Left colon (tissue), 2 donors: ENCODE results near the gene RAB11FIP4. TPM values are rescaled to one million over a fixed set of nuclear protein-coding genes. Genes with fewer than 3 reads are reported as not detected.
"Not testable (repeated sequence)": the region's sequence is repeated elsewhere in the genome, so short reads cannot be mapped to it uniquely, and the experiment has no call there.

Experiments
- ATAC-seq: fragments of 200-7000 bp; cut with Tn5 transposase; one replicate; pipeline ENCODE4 v1.9.1; 2020; ENCODE audit warnings: mild to moderate bottlenecking, moderate library complexity
- DNase-seq, 2 donors: peaks; one replicate each; pipeline ENCODE4 v3.0.0-alpha.2; 2020
- intact Hi-C, 2 donors: fragments of 100-400 bp; cut with DNase I in 1 of 2; cut with micrococcal nuclease in 1 of 2; formaldehyde crosslinking; loops; one replicate each; pipeline versions ENCODE4 v1.11.2 to v1.14.0; 2022; cut with DNase I, micrococcal nuclease
- long read RNA-seq: library from polyadenylated mRNA; unstranded; transcript quantifications from one replicate; pipeline ENCODE4 v2.0.0, GENCODE V29; 2021
- total RNA-seq, 2 donors: library from RNA; stranded (reverse); fragmentation: NEBNext Ultra II Directional; extraction: Animal tissue kit (Norgen Biotek cat#: 25700); gene quantifications; one replicate each; pipeline ENCODE4 v1.2.1, GENCODE V29; 2021
- donor health status: DM: no; HTN: no; CAD: no.
- donor health status: DM: yes; HTN: yes; CAD: no.

RAB11FIP4 gene
- 10 to 100 TPM; 42.5 to 46.9 TPM for total RNA-seq
- long read RNA-seq, transcript RAB11FIP4-201 (13 exons, 1,968 nt) = major isoform, 19 of 116 reads
- long read RNA-seq, partial matches to known transcripts = 81 of 116 reads
- long read RNA-seq, other reads (novel, unspliced or antisense) = 16 of 116 reads

- ATAC-seq (peak; percentile 38), DNase-seq (no peak)
- intact Hi-C loops = no loop called here
These were observed at the start of gene RAB11FIP4 for GRCh38 chr17:31391496-31391949. TSS of gene RAB11FIP4 (plus strand) at chr17:31391675. CDS start at chr17:31391853, 178 bp downstream.

- intact Hi-C loops, ATAC-seq, DNase-seq: not testable (repeated sequence)
These were observed 46.2 kb upstream of the RAB11FIP4 start for GRCh38 chr17:31345191-31345747.

GRCh38 chr17:31349454-31349853 is 42.0 kb upstream of the RAB11FIP4 start:
- ATAC-seq (no peak), DNase-seq (no peak)
- intact Hi-C loops = no loop called here

GRCh38 chr17:31355935-31356334 is 35.5 kb upstream of the RAB11FIP4 start:
- ATAC-seq = no peak
- intact Hi-C loops = no loop called here
- DNase-seq = no peak

- ATAC-seq = no peak
- intact Hi-C loops = no loop called here
- DNase-seq = no peak
These were observed 34.4 kb upstream of the RAB11FIP4 start for GRCh38 chr17:31357091-31357490.

- intact Hi-C loops = no loop called here
- DNase-seq (no peak), ATAC-seq (no peak)
These were observed 33.6 kb upstream of the RAB11FIP4 start for GRCh38 chr17:31357839-31358394.

- no peak for DNase-seq
- intact Hi-C loops = no loop called here
- no peak for ATAC-seq
These were observed 27.5 kb upstream of the RAB11FIP4 start for GRCh38 chr17:31364012-31364411.

GRCh38 chr17:31366088-31366487 is 25.4 kb upstream of the RAB11FIP4 start:
- DNase-seq = no peak
- intact Hi-C loops = no loop called here
- no peak for ATAC-seq

GRCh38 chr17:31369266-31369665 is 22.2 kb upstream of the RAB11FIP4 start:
- intact Hi-C loops = no loop called here
- no peak for ATAC-seq
- no peak for DNase-seq

- ATAC-seq = no peak
- intact Hi-C loops = no loop called here
- no peak for DNase-seq
These were observed 19.9 kb upstream of the RAB11FIP4 start for GRCh38 chr17:31371511-31372097.

- intact Hi-C loops = no loop called here
- no peak for DNase-seq
- ATAC-seq = peak; percentile 80
These were observed 18.1 kb upstream of the RAB11FIP4 start for GRCh38 chr17:31373150-31374093.

- intact Hi-C loops = no loop called here
- ATAC-seq (no peak), DNase-seq (no peak)
These were observed 17.4 kb upstream of the RAB11FIP4 start for GRCh38 chr17:31374094-31374447.

- ATAC-seq (no peak), DNase-seq (no peak)
- intact Hi-C loops = no loop called here
These were observed 17.0 kb upstream of the RAB11FIP4 start for GRCh38 chr17:31374503-31374902.

- DNase-seq (no peak), ATAC-seq (no peak)
- intact Hi-C loops = no loop called here
These were observed 12.8 kb upstream of the RAB11FIP4 start for GRCh38 chr17:31378638-31379037.

- no peak for DNase-seq
- intact Hi-C loops = no loop called here
- ATAC-seq = no peak
These were observed 11.8 kb upstream of the RAB11FIP4 start for GRCh38 chr17:31379597-31380205.

- intact Hi-C loops = no loop called here
- no peak for DNase-seq
- ATAC-seq = no peak
These were observed 10.3 kb upstream of the RAB11FIP4 start for GRCh38 chr17:31381165-31381668.

- ATAC-seq, DNase-seq: not testable (repeated sequence)
These were observed 8.7 kb upstream of the RAB11FIP4 start for GRCh38 chr17:31382668-31383275.

GRCh38 chr17:31383488-31383887 is 8.0 kb upstream of the RAB11FIP4 start:
- intact Hi-C loops, ATAC-seq: not testable (repeated sequence)

More at GRCh38 chr17:31382668-31383275, 8.7 kb upstream of the RAB11FIP4 start:
- intact Hi-C loops = not testable (repeated sequence)

More at GRCh38 chr17:31383488-31383887, 8.0 kb upstream of the RAB11FIP4 start:
- not testable (repeated sequence) for DNase-seq
